ENCODE data around the gene MNX1.
A peak's percentile ranks its signal among the peaks of the same experiment; 100 is the strongest.

The MNX1 gene

DNA sequence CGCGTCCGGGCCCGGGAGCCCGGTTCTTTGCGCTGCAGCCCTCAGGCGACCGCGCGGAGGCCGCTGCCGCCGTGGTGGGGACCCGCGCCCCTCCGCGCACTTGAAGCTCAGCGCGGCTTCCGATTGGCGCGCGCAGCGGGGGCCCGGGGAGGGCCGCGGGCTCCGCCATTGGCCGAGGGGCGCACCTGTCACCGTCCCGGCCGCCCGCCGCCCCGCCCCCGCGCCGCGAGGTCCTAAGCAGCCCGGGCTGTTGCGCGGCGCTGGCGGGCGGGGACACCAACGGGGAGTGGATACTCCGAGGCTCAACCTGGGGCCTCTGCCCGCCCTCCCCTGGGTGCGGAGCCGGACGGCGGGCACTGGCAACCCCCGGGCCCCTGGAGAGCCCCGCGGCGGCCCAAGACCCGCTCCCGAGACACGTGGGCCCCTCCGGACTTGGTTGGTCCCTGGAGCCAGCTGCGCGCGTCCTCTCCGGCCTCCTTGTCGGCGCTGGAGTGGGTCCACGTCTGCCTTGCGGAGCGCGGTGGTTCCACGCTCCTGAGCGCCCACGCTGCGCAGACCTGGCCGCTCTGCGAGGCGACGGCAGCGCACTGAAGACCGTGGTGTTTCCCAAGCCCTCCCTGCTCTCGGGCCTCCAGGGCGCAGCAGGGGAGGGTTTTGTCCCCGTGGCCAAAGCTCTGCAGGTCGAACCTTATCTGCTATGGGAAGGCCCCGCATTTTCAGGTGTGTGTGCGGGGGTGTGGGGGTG, at the start of gene MNX1:
Gene MNX1, minus strand, starts transcription at position 76 of the 745 bp plus-strand sequence. CDS start 313 bp downstream, outside the sequence.
- DNase-seq, result peak; percentile 64

DNA sequence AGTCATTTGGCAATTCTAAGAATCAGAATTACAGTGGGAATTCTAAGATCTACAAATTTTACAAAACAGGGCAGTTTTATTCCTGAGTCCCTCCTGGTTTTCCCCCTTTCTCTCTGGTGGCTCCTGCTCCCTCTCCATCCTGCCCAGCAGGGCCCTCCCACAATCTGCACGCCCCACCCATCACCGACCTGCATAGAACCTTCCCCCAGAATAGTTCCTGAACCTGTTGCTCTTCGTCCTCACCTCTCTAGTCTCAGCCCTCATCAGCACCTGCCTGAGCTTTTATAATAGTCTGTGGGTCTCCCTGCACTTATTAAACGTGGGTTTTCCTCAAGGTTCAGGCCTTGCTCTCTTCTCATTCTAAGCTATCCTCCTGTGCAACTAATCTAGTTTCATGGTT, 49.1 kb upstream of the MNX1 start:
- no peak for DNase-seq

DNA sequence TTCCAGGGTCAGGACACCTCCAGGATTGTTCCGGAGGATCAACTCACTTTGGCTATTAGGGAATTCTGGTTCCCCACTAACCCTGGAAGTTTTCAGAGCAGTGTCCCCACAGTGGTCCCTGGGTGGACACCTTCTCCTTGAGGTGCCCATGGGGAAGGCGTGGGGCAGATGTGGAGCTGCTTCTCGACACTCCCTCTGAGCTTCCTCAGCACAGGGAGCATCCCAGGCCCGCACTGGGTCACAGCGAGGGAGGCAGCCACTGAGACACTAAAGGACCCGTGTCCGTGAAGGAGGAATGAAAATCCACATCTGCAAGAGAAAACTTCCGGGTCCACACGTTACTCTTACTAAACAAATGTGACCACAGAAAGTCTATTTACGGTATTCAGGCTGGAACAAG, 48.2 kb upstream of the MNX1 start:
- no peak for DNase-seq

DNA sequence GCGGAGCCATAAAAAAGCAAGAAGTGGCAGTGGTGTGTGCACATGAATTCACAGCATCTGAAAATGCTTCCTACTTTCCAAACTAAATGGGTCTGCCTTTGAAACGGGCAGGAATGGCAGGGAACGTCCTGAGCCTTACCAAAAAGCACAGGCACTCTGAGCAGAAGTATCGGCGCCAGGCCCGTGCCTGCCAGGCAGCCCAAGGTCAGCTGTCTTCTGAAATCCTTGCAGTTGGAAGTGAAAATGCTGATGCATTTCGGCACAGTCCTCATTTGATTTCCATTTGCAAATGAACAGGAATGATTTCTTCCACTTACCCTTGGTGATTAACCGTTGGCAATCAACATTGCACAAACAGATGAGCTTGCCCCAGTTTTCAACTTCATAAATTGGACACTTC, 47.6 kb upstream of the MNX1 start:
- no peak for DNase-seq

DNA sequence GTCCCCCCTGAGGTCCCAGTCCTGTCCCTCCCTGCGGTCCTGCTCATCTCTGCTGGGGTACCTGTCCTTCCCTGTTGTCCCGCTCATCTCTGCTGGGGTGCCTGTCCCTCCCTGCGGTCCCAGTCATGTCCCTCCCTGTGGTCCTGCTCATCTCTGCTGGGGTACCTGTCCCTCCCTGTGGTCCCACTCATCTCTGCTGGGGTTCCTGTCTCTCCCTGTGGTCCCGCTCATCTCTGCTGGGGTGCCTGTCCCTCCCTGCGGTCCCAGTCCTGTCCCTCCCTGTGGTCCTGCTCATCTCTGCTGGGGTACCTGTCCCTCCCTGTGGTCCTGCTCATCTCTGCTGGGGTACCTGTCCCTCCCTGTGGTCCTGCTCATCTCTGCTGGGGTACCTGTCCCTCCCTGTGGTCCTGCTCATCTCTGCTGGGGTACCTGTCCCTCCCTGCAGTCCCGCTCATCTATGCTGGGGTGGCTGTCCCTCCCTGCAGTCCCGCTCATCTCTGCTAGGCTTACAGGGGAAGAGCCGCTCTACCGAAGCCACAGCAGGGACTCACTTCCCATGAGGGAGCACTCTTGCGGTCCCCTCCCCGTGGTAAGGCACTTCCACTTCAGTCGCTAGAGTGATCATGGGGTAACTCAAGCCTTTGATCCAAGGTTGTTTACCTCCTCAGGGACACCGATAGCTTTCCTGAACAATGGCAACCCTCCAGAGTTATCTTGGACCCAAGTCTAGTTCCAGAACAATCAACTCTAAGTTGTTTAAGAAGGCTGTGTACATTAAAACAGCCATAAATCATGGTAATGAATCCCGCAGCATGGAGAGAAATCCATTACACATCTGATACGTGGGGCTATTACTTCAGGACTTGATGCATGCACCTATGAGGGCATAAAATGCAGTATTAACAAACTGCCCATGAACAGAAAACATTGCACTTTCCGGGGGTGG, 46.8 kb upstream of the MNX1 start:
- no peak for DNase-seq

DNA sequence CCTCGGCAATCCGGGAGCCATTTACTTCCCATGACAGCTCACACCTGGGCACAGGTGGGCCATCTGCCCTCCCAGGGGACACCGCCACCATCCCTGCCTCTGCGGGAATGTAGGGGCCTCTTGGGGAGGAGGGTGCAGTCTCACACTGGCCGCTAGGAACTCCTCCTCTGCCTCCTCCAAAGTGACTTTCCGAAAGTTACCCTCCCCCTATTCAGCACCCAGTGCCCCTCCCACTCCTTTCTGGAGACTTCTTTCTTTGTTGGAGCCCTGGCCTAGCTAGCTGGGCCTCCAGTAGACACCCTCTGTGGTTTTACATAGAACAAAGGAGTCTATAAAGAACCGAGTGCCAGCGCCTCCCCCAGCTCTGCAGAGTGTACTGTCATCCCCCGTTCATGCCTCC, 45.8 kb upstream of the MNX1 start:
- no peak for DNase-seq

DNA sequence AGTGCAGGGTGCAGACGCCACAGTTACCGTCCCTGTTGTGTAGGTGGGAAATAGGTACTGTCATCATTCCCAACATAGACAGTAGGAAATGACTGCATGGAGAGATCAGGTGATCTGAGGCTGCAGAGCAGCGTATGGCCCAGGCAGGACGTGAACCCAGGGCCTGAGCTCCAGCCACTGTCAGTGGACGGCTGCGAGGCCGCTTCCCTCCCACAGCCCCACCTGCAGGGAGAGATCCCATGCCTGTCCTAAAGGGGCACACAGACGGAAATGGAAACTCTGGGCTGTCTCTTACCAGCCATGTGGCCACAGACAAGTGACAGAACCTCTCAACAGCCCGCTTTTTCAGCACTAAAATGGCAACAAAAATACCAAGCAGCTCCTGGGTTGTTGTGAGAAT, 44.5 kb upstream of the MNX1 start:
- no peak for DNase-seq

DNA sequence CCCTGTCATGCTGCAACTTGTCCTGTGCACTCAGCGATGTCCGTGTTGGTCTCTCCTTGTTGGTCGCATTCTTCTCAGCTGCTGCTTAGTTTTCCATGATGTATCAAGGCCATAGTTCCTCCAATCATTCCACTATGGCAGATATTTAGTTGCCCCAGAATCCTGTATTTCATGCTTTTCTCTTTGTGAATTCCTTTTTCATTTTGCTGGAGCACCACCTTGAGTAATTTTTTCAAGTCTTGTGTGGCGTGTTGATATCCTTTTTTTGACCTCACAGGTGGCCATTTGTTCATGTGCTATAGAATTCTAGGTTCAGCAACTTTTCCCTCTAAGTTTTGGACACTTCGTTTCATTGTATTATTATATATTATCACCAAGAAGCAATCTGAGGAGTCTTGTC, 42.7 kb upstream of the MNX1 start:
- no peak for DNase-seq

DNA sequence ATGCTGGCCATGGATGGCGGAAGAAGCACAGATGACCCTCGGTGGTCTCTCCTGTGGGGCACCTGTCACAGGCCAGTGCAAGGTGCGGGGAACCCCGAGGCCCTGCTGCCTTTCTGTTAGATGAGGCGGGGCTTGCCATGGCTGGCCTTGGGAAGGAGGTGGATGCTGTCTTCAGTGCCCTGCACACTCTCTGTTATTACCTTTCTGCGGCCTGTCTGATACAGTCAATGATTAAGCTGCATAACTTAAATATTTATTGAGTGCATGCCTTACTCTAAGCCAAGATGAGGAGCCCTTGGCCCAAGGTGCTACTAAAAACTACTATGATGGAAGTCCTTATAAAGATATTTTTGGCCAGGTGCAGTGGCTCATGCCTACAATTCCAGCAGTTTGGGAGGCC, 36.7 kb upstream of the MNX1 start:
- no peak for DNase-seq

DNA sequence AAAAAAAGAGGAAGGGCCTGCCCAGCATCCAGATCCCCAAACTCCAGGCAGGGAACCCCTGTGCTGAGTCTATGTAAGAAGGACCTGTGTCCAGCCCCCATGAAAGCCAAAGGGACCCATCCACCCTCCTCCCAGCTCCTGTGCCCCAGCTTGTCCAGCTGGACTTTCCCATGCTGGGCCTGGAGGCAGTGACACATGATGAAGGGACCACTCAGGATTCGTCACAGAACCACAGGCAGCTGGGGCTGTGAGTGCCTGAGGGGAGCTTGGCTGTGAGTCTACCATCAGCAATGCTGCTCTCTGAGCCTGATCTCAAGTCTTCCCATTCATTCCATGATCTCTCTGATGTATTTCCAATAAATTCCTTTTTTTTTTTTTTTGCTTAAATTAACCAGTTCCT, 36.2 kb upstream of the MNX1 start:
- DNase-seq, result no peak

DNA sequence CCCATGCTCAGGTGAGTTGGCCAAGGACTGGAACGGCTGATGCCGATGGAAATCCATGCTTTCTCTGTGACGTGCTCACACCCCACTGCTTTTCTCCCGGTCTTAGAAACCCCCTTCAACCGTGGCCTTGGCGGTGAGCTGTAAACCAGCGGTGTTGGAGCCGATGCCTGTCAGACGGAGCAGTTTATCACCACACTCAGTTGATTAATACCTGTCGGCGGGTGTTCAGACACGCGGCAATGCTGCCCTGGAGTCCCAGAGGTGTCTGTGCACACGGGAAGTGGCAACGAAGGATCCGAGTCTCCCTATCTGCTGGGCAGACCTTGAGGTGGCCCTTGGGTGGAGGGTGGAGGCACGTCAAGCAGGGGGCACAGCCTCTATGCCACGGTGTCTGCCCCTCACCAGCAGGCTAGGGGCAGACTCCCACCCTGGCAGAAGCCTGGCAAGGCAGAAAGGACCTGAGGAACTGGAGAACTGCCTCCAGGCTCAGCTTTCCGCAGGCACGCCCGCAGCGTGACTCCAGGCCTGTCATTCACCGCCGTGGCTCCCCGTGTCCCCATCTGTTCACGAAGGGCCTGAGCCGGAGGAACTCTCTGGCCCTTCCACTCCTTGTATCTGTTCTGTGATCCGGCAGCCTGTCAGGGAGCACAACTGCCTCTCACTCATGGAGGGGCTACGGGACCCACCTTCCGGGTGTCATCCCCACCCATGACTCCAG, 34.6 kb upstream of the MNX1 start:
- no peak for DNase-seq

DNA sequence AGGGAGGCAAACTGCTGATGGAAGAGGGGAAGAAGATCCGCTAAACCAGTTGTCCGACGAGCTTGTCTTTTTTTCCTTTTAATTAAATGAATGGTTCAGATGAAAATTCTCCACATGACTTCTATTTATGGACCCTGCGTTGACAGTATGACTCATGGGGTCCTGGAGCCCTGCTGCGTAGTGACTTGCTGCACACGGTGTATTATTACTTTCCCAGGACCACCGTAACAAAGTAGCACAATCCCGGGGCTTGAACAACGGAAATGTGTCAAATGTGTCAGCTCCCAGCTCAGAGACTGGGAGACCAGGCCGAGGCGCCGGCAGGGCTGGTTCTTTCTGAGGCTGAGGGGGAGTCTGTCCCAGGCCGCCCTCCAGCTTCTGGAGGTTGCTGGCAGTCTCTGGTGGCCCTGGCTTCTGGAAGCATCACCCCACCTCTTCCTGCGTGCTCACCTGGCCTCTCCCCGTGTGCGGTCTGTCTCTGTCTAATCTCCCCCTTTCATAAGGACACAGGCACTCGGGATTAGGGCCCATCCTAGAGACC, 33.8 kb upstream of the MNX1 start:
- DNase-seq, result no peak

DNA sequence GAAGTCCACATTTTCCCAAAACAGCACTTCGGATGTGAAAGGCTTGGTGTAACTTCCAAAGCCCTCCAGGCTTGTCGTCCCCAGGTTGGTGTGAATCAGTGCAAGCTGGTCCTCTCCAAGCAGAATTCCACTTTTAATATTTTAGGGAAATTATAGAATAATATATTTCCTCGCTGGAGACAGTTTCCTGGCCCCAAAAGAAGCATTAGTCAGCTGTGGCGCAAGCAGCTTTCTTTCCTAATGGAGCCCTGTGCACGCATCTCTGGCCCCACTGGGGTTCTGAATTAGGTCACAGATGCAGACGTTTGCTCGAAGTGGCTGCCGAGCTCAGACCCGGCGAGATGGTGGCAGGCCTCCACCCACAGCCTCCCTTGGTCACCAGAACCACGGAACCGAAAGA, 33.3 kb upstream of the MNX1 start:
- DNase-seq, result no peak

DNA sequence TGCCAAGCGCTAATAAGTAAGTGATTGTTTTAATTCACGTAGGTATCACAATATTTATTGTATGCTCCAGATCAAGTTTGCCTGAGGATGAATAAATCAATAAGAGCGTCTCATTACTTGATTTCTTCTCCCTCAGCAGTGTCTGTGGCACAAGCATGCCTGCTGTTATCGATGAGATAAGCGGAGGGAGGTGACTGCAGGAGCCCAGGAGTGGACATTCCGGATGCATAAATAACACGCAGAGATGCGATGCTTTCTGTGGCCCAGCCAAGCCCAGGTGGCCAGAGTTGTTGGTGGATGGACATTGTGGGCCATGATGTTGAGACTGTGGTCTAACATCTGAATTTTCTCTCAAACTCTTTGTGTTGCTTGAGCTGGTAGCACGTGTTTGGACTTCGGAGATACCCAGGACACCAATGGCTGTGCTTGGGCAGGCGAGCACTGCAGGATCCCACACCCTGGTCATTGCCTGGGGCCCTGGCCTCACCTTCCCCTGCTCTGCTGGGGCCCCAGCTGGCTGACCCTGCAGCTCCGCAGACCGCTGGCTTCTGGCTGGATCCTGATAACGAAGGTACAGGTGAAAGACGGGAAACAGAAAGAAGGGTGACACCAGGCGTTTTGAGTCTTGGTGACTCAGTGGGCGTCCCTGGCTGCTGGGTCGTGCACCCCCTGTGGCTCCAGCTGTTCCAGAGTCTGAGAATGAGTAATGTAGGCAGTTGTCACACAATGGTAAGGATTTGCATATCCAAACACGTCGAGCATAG, 31.2 kb upstream of the MNX1 start:
- no peak for DNase-seq

DNA sequence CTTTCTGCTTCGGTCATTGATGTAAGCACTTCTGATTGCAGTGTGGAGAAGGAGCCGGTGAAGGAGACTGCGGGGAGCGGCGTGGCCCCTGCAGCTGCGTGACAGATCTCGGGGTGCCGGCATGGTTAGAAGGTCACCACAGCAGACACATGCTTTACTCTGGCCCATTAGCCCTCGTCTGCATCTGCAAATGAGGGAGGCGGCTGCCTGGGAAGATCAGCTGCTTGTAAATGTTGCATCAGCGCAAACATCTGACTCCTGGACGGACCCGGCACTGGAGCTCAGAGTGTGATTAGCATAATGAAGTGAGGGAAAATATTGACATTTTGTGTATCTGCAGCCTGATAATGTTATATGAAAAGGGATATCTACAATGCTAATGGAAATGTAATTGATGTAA, 30.5 kb upstream of the MNX1 start:
- no peak for DNase-seq

DNA sequence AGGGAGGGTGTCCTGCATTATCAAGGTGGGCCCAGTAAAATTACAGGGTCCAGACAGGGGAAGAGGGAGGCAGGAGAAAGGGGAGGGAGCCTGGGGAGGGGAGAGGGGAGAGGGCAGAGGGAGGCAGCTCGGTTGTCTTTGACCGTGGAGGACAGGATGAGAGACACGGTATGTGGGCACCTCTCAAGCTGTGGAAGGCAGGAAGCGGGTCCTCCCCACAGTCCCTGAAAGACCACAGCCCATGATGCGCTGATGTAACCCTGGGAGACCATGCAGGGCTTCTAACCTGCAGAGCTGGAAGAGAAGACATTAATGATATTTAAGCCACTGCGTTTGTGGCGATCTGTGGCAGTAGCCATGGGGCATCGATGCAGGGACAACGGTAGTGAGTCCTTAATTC, 27.2 kb upstream of the MNX1 start:
- DNase-seq, result no peak

DNA sequence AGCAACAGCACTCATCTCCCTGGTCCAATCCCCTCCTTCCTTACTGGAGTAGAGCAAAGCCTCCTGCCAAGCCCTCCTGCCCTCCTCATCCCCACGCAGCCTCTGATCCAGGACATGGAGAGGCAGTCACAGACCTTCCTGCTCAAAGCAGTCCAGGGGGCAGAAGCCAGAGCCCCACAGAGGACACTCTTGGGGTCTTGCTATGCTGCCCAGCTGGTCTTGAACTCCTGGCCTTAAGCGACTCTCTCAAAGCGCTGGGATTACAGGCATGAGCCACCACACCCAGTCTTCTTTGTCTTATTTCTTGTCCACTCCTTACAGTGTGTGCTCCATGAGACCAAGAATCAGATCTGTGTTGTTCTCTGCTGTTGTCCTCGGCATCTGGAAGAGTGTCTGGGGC, 26.6 kb upstream of the MNX1 start:
- DNase-seq, result no peak

DNA sequence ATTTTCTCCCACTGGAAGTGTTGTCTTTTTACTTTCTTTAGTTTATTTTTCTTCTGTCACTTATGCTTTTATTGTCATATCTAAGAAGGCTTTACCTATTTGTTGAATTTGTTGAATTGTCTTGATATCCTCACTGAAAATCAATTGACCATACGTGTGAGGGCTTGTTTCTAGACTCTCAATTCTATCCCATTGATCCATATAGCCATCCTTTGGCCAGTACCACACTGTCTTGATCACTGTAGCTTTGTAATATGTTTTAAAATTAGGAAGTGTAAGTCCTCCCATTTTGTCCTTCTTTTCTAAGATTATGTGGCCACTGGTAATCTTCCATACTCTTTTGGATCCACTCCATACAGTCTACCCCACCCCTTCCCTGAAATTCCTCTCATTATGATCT, 25.5 kb upstream of the MNX1 start:
- no peak for DNase-seq

DNA sequence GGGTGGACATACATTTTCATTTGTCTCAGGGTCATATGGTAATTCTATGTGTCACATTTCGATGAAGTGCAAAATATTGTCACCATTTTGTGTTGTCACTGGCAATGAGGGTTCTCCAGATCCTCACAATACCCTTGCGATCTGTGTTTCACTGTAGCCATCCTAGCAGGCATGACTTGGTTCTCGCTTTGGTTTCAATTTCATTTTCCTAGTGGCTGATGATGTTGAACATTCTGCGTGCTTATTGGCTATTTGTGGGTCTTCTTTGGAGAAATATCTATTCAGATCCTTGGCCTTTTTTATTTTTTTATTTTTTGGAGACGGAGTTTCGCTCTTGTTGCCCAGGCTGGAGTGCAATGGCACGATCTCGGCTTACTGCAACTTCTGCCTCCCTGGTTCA, 24.8 kb upstream of the MNX1 start:
- no peak for DNase-seq

DNA sequence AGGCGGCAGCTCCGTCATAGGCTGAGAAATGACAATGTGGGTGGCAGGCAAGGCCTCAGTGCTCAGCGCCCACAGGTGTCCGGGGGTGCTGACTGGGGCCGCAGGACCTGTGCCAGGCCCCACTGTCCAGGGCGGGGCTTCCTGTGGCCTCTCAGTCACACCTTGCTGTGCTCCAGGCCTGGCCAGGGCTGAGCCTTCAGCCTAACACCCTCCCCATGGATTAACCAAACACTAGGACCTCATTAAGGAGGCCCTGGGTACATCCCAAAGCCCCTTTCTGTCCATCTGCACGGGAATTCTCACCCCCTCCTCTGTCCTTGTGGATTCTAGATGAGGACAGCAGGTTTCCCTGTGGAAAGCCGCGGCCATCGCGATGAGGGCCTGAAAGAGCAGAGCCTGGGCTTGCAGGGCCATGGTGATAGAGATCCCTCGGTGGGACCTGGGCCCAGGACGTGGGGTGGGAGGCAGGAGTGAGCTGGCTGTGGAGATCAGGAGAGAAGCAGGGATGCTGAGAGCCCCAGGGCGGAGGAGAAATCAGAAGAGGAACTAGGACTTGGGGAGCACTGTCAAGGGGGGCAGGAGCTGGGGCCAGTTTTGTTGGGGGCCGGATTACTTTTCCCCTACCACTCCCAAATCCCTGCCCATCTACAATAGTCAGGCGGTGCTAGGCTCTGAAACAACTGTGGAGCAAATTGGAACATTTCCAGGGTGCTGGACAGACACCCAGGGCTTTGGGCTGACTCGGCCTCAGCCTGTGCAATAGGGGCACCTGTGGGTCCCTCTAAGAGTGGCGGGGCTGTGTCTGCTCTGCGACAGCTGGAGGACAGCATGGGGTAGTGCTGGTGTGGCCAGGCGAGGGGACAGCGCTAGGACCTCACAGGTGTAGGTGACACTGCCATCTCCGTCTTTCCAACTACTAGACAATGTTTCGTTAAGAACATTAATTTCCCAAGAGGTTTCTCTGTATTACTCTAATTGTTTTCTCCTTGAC, 23.3 kb upstream of the MNX1 start:
- no peak for DNase-seq
